22Rv1 (cell line): ENCODE results near the gene SPECC1L.
"Not testable (repeated sequence)": the region's sequence is repeated elsewhere in the genome, so short reads cannot be mapped to it uniquely, and the experiment has no call there.

Source experiments
- CTCF ChIP-seq: fragments of 450-650 bp; IDR thresholded peaks from 2 replicates; pipeline ENCODE4 v1.5.1; 2017; ENCODE audit warnings: mild to moderate bottlenecking
- ZFX ChIP-seq: fragments of 450-650 bp; IDR thresholded peaks from 2 replicates; pipeline ENCODE4 v1.6.1; 2017; ENCODE audit warnings: antibody characterized with exemption, borderline replicate concordance

GRCh38 chr22:24240985-24241692 is 29.5 kb upstream of the SPECC1L start:
- TF ChIP-seq CTCF, ZFX: not testable (repeated sequence)
